ENCODE data around the gene LIN9. TPM values are rescaled to one million over a fixed set of nuclear protein-coding genes. Genes with fewer than 3 reads are reported as not detected.

The LIN9 gene
- total and polyA plus RNA-seq, 2 donors (not counting 3 experiments of a cell fraction or from before 2014, with no cell fraction given) = 2.5 to 7.6 TPM

GRCh38 chr1:226233293-226233692 lies 75.7 kb downstream of the LIN9 start:
- no TSS peak for BruUV-seq (replicated peaks)
- H3K9me3 ChIP-seq (replicated peaks; ENCODE audit: control insufficient read depth, insufficient read depth, low read length) = no peaks in the 10 kb centered on the region
- DNase-seq (ENCODE audit: low read depth, low spot score) (no peak), FAIRE-seq (no peak)
- intact Hi-C loops (cut with micrococcal nuclease) (no loop called here), dilution Hi-C loops (cut with MboI; ENCODE audit: extremely low pct_ligation_motif_present, low sequenced_read_pairs) (no loop called here)
- no peak overlapping the region for H3K27ac ChIP-seq (ENCODE audit: insufficient read depth, low read depth, low read length)
- no peaks in the 10 kb centered on the region for H3K9me1 ChIP-seq (replicated peaks; ENCODE audit: control insufficient read depth, extremely low read depth, insufficient read depth, low read length)
- ChIA-PET CTCF (interaction anchor here (0.6 to 1.7 kb wide), 3 partner anchors 13 to 36 kb away, joined by 3 to 4 read pairs (median 3); no protein-coding TSS in a partner anchor), POLR2A (no interaction called here)
- no peak overlapping the region for H2AFZ ChIP-seq (ENCODE audit: low read depth, low read length)
- no peak overlapping the region for H3K4me3 ChIP-seq (replicated peaks in 1 of 3; ENCODE audit: insufficient read depth in 1 of 3, low read depth in 1 of 3, low read length in 3 of 3)
- no peaks in the 10 kb centered on the region for H3K27me3 ChIP-seq (ENCODE audit: control insufficient read depth in 2 of 2, insufficient read depth in 2 of 2, low read length in 2 of 2)
- H3K4me1 ChIP-seq (ENCODE audit: control insufficient read depth, extremely low read depth, insufficient read depth, low read length) = no peaks in the 10 kb centered on the region
- no peak overlapping the region for H3K9ac ChIP-seq (replicated peaks; ENCODE audit: extremely low read depth, insufficient read depth, low read length)
- H3K79me2 ChIP-seq (ENCODE audit: control insufficient read depth, insufficient read depth, low read length) = no peaks in the 10 kb centered on the region
- no peaks in the 10 kb centered on the region for H4K20me1 ChIP-seq (replicated peaks; ENCODE audit: control insufficient read depth, extremely low read depth, insufficient read depth, low read length)
- TF ChIP-seq POLR2A (IDR thresholded peaks at IDR 0.05; ENCODE audit: low read depth, low read length) (no peak), MYC (IDR thresholded peaks at IDR 0.05; ENCODE audit: low read depth, low read length) (no peak), EZH2 (IDR thresholded peaks at IDR 0.05; ENCODE audit: borderline replicate concordance, low read depth, low read length, severe bottlenecking) (no peak), JUN (IDR thresholded peaks at IDR 0.05; ENCODE audit: borderline replicate concordance, insufficient read depth, insufficient read length, low read depth) (no peak), GATA2 (IDR thresholded peaks at IDR 0.05; ENCODE audit: insufficient read depth, insufficient read length, low read depth, low read length) (no peak), FOS (IDR thresholded peaks at IDR 0.05; ENCODE audit: borderline replicate concordance, insufficient read depth, low read length) (no peak), CTCF (IDR thresholded peaks at IDR 0.05; ENCODE audit: extremely low read depth in 1 of 2, insufficient read depth in 1 of 2, low read depth in 1 of 2, low read length in 2 of 2) (no peak), POLR2AphosphoS5 (IDR thresholded peaks at IDR 0.05; ENCODE audit: insufficient read depth, low read depth, low read length) (no peak), MAX (IDR thresholded peaks at IDR 0.05; ENCODE audit: insufficient read depth, insufficient read length) (no peak)
- no peaks in the 10 kb centered on the region for H3K36me3 ChIP-seq (ENCODE audit: control insufficient read depth in 2 of 2, extremely low read depth in 1 of 2, insufficient read depth in 2 of 2, low read length in 2 of 2)
- H3K4me2 ChIP-seq (ENCODE audit: insufficient read depth, low read length) = no peak overlapping the region

Data from endothelial cell of umbilical vein (primary cell).